T-helper 1 cell treated with Interleukin-12 subunit alpha and Interleukin-12 subunit beta and Interleukin-4 antibody, amounts not matched to agents 30 ng/mL and 1 ng/mL, for 36 hours (primary cell): ENCODE data around the gene UTP20. TPM values are rescaled to one million over a fixed set of nuclear protein-coding genes. Genes with fewer than 3 reads are reported as not detected.

Experiments
- intact Hi-C: fragments of 100-400 bp; cut with micrococcal nuclease; formaldehyde crosslinking; loops from one replicate; pipeline ENCODE4 v1.15.1; 2024
- total RNA-seq: library from RNA; stranded (reverse); gene quantifications from 2 replicates; pipeline ENCODE4 v1.2.3, GENCODE V29; 2022

UTP20 gene
- total RNA-seq, 1 donor from 2014 or later, result 20.1 TPM

DNA sequence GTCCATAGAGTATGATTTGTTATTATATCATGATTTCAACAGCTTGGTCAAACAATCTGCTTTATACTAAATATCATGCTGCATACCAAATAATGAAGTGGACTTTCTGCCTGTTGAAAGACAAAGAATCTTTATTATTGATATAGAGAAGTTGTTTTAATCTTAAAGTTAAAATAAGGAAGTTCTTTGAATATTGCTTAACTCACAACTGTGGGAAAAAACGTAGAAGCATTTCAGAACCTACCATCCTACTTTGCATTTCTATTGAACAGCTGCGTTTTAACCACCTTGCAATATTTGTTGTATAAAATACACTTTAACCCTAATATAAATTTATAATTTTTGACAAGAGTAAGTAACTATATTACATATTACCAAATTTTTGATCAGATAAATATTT lies 150.6 kb downstream of the UTP20 start:
- intact Hi-C loops, result no loop called here

DNA sequence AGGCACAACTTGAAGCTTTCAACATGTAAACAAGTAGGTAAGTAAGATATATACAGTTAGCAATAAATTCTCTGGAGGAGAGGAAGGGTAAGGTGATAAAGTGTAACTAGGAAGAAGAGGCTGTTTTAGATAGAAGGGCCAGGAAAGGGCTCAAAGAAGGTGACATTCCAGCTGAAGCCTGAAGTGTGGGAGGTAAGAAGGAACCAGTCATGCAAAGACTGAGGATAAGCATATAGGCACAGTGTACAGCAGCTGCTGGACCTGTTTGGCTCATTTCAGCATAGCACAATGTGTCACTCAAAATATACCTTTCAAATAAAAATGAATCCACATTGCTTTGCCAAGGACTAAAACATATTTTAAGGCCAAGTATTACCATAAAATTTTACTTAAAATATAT lies 156.2 kb downstream of the UTP20 start:
- intact Hi-C loops, result no loop called here

Other genes starting within 250 kb of the UTP20 start
- gene SLC5A8, start 69.9 kb upstream of the UTP20 start, total RNA-seq, result not detected in 2 replicates
- gene ARL1, start 127.7 kb downstream of the UTP20 start, total RNA-seq, result 51.6 and 66.8 TPM in 2 replicates
- gene SPIC, start 195.2 kb downstream of the UTP20 start, total RNA-seq, result not detected in 2 replicates